OCI-LY7 (cell line): ENCODE data around the gene AMOTL1.

Source experiments
- CTCF ChIP-seq: fragments of 200-600 bp; sonication (generic); conservative IDR thresholded peaks from 2 replicates; pipeline ENCODE4 v1.5.1; 2014; ENCODE audit warnings: mild to moderate bottlenecking, antibody characterized with exemption, low read length, moderate library complexity, mixed read lengths
- EZH2phosphoT487 ChIP-seq: fragments of 200-600 bp; sonication (generic); IDR thresholded peaks from 2 replicates; pipeline ENCODE4 v1.6.1; 2018; ENCODE audit warnings: low read depth, borderline replicate concordance, mild to moderate bottlenecking, mixed run types, antibody characterized with exemption, low read length, moderate library complexity, mixed read lengths

GRCh38 chr11:94853836-94854235 lies 85.7 kb downstream of the AMOTL1 start:
- TF ChIP-seq CTCF = no peak
- TF ChIP-seq EZH2phosphoT487 = no peak
